ENCODE data around the gene TBX21. TPM values are rescaled to one million over a fixed set of nuclear protein-coding genes. Genes with fewer than 3 reads are reported as not detected.
"Not testable (repeated sequence)": the region's sequence is repeated elsewhere in the genome, so short reads cannot be mapped to it uniquely, and the experiment has no call there.

TBX21 gene
- total and polyA plus RNA-seq, 12 donors: 0.06 to 2.0 (median 0.50) TPM; not detected in 2

DNA sequence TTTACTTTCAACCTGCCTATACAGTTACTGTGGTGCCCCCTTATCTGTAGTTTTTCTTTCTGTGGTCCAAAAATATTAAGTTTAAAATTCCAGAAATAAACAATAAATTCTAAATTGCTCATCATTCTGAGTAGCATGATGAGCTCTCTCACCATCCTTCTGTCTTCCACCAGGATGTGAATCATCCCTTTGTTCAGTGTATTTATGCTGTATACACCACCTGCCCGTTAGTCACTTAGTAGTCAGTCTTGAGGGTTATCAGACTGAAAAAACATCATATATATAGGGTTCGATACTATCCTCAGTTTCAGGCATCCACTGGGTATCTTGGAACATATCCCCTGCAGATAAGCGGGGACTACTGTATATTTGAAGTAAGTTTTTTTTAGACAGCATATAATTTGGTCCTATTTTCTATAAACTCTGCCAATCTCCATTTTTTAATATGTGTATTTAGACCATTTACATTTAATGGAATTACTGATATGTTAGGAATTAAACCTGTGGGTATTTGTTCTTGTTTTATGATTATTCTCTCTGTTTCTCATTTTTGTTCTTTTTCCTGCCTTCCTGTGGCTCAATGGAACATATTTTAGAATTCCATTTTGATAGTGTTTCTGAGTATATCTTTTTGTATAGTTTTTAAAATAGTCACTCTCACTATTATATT is 31.0 kb downstream of the TBX21 start:
- Histone ChIP-seq H3K27ac (no peak overlapping the region), H3K27me3 (no peaks in the 10 kb centered on the region), H3K4me1 (replicated peaks in 1 of 2) (no peaks in the 10 kb centered on the region), H3K9me3 (replicated peaks in 1 of 3) (no peaks in the 10 kb centered on the region), H3K4me3 (no peak overlapping the region), H3K36me3 (replicated peaks in 1 of 2) (no peaks in the 10 kb centered on the region)
- no peak for DNase-seq
- 59 to 86% (median 75%) methylated on average over 3 of the region's 3 CpGs for WGBS, 4 donors
- TF ChIP-seq POLR2A (IDR thresholded peaks at IDR 0.05): no peak
- TF ChIP-seq, protein P1, sequence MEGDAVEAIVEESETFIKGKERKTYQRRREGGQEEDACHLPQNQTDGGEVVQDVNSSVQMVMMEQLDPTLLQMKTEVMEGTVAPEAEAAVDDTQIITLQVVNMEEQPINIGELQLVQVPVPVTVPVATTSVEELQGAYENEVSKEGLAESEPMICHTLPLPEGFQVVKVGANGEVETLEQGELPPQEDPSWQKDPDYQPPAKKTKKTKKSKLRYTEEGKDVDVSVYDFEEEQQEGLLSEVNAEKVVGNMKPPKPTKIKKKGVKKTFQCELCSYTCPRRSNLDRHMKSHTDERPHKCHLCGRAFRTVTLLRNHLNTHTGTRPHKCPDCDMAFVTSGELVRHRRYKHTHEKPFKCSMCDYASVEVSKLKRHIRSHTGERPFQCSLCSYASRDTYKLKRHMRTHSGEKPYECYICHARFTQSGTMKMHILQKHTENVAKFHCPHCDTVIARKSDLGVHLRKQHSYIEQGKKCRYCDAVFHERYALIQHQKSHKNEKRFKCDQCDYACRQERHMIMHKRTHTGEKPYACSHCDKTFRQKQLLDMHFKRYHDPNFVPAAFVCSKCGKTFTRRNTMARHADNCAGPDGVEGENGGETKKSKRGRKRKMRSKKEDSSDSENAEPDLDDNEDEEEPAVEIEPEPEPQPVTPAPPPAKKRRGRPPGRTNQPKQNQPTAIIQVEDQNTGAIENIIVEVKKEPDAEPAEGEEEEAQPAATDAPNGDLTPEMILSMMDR (IDR thresholded peaks at IDR 0.05): no peak
- intact Hi-C loops (cut with DNase I): no loop called here

DNA sequence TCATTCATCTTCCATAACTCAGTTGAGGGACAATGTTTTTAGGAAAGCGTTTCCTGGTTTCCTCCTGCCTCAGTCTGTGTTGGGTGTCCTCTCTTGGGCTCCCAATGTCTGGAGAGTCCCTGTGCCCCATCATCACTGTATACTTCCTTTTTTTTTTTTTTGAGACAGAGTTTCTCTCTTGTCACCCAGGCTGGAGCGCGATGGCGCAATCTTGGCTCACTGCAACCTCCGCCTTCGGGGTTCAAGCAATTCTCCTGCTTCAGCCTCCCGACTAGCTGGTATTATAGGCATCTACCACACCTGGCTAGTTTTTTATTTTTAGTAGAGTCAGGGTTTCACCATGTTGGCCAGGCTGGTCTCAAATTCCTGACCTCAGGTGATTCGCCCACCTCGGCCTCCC is 40.6 kb downstream of the TBX21 start:
- DNase-seq; H3K4me3 ChIP-seq; H3K27ac ChIP-seq; intact Hi-C loops (cut with DNase I); H3K9me3 ChIP-seq (replicated peaks in 1 of 3); H3K4me1 ChIP-seq (replicated peaks in 1 of 2); H3K36me3 ChIP-seq (replicated peaks in 1 of 2): not testable (repeated sequence)
- H3K27me3 ChIP-seq: peaks cover 38% of the 10 kb centered on the region
- whole genome bisulfite sequencing, 4 donors: 63 to 89% (median 82%) methylated on average over 8 to 9 of the region's 9 CpGs

DNA sequence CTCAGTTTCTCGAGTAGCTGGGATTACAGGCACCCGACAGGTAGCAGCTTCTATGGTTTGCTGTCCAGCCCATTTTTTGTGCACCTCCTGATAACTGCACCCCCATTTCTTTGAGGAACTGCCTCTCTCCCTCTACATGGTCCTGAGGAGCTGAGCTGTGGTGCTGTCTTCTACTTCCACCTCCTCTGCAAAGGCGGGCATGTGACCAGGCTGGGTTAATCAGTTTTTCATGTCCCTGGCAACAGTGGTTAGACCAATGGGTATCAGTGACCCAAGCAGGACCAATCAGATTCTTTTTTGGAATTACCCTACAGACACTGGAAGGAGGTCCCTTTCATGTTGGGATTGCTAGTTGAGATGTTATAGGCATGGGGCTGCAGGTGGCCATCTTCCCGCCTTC is 41.3 kb downstream of the TBX21 start:
- Histone ChIP-seq H3K9me3 (replicated peaks in 1 of 3) (no peaks in the 10 kb centered on the region), H3K27ac (no peak overlapping the region), H3K4me3 (no peak overlapping the region), H3K27me3 (peaks cover 40% of the 10 kb centered on the region), H3K36me3 (replicated peaks in 1 of 2) (no peaks in the 10 kb centered on the region), H3K4me1 (replicated peaks in 1 of 2) (no peaks in the 10 kb centered on the region)
- intact Hi-C loops (cut with DNase I): no loop called here
- DNase-seq: no peak
- TF ChIP-seq, protein P1 (IDR thresholded peaks at IDR 0.05): no peak
- no peak for TF ChIP-seq POLR2A (IDR thresholded peaks at IDR 0.05)
- WGBS, 4 donors: 63 to 95% (median 70%) methylated on average over 2 to 4 of the region's 4 CpGs

DNA sequence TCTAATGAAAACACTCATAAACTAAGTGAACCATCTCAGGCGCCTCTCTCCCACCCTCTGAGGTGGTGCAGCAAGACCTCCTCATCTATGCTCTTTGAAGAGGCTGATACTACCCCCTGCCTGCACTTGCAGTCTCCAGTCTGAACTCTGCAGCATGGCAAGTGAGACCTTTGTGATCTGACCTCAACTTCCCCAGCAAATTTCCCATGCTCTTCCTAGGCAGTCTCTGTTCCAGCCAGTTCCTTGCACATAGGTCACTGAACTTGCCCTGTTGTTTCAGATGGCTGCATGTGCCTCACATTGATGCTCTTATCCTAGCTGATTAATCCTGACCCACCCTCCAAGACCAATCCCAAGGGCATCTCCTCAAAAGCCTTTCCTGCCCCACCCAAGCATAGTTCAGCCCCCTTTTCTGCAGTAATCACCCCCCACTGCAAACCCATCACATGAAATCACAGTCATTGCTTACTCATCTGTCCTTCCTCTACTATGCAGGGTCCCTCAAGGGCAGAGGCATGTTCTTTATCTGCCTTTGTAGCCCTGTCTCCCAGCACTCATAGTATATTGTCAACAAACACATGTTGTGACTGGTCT is 42.0 kb downstream of the TBX21 start:
- 44 to 65% (median 61%) methylated on average over 1 of the region's 1 CpG; no CpG with 5 or more reads in 1 of the 4 donors for whole genome bisulfite sequencing, 4 donors
- no peak overlapping the region for H3K27ac ChIP-seq
- no peaks in the 10 kb centered on the region for H3K36me3 ChIP-seq (replicated peaks in 1 of 2)
- no peak for TF ChIP-seq POLR2A (IDR thresholded peaks at IDR 0.05)
- TF ChIP-seq, protein P1 (IDR thresholded peaks at IDR 0.05): no peak
- H3K9me3 ChIP-seq (replicated peaks in 1 of 3): no peaks in the 10 kb centered on the region
- no peaks in the 10 kb centered on the region for H3K4me1 ChIP-seq (replicated peaks in 1 of 2)
- intact Hi-C loops (cut with DNase I): no loop called here
- no peak for DNase-seq
- H3K4me3 ChIP-seq: no peak overlapping the region
- peaks cover 40% of the 10 kb centered on the region for H3K27me3 ChIP-seq
